GM12801 (cell line): Measurements from ENCODE around the gene PTK7.

Experiments
- CTCF ChIP-seq: IDR thresholded peaks from one replicate; pipeline ENCODE4 v1.5.1; 2011; ENCODE audit warnings: control low read depth; ENCODE audit not compliant: insufficient read length; ENCODE audit errors: extremely low read depth

PTK7 gene

GRCh38 chr6:43172104-43173007 is 96.2 kb downstream of the PTK7 start:
- TF ChIP-seq CTCF = no peak

- TF ChIP-seq CTCF = no peak
Observed at GRCh38 chr6:43173591-43174262, 97.6 kb downstream of the PTK7 start.

- no peak for TF ChIP-seq CTCF
Observed at GRCh38 chr6:43174263-43175112, 98.4 kb downstream of the PTK7 start.

- TF ChIP-seq CTCF = no peak
Observed at GRCh38 chr6:43175676-43176422, 99.7 kb downstream of the PTK7 start.

- no peak for TF ChIP-seq CTCF
Observed at GRCh38 chr6:43176423-43176786, 100.3 kb downstream of the PTK7 start.

GRCh38 chr6:43178150-43178549 is 102.0 kb downstream of the PTK7 start:
- TF ChIP-seq CTCF = no peak
